Adrenal gland (tissue), 5 donors: ENCODE measurements around the gene CAMK1G.
A peak's percentile ranks its signal among the peaks of the same experiment; 100 is the strongest.

Source experiments
- POLR2A ChIP-seq, 2 donors: fragments of 450-650 bp; IDR thresholded peaks; one replicate each; pipeline ENCODE4 v1.6.1; 2017; ENCODE audit warnings: antibody characterized with exemption in 2 of 2, mild to moderate bottlenecking in 2 of 2, moderate library complexity in 1 of 2
- TF ChIP-seq, protein P1 (sequence below), 6 experiments: fragments of 450-650 bp in 4 of 6; fragments of 200-600 bp in 2 of 6; sonication (generic) in 1 of 6; IDR thresholded peaks; 1 replicate in 5 of 6; 2 replicates in 1 of 6; pipeline versions ENCODE4 v1.5.1 to v1.8.0; 2016 to 2021; ENCODE audit warnings: antibody characterized with exemption in 6 of 6, mild to moderate bottlenecking in 2 of 6, moderate library complexity in 1 of 6
- donor health status: DM: no; HTN: no; CAD: no.

DNA sequence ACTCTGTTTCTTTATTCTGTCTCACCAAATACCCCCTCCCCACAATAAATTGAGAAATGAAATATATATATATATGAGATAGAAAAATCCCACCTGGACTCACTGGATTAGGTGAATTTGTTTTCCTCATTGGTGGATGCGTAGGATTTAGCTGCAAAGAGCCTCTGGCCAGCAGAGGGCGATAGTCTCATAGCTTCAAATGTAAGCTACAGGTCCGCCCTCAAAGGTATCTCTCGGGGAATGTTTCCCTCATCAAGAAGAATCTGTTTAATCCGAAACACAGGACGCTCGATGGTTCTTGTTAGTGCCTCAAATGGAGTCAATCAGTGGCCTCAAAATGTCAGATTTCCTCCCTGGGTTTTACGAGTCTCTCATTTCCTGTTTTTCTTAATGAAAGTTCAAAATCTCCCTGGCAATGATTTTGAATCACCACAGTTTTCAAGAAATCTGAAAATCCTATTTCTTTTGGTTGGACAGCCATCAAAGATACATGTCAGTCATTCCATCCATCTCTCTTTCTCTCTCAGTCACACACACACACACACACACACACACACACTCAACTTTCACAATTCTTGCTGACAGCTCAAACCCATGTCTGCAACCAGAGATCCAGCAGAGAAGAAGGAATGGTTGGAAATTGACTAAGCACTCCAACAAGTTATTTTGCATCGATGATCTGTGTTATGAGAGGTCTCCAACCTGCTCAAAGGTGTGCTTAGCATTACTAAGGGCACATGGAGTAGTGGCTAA is 13.9 kb upstream of the CAMK1G start:
- TF ChIP-seq, protein P1, sequence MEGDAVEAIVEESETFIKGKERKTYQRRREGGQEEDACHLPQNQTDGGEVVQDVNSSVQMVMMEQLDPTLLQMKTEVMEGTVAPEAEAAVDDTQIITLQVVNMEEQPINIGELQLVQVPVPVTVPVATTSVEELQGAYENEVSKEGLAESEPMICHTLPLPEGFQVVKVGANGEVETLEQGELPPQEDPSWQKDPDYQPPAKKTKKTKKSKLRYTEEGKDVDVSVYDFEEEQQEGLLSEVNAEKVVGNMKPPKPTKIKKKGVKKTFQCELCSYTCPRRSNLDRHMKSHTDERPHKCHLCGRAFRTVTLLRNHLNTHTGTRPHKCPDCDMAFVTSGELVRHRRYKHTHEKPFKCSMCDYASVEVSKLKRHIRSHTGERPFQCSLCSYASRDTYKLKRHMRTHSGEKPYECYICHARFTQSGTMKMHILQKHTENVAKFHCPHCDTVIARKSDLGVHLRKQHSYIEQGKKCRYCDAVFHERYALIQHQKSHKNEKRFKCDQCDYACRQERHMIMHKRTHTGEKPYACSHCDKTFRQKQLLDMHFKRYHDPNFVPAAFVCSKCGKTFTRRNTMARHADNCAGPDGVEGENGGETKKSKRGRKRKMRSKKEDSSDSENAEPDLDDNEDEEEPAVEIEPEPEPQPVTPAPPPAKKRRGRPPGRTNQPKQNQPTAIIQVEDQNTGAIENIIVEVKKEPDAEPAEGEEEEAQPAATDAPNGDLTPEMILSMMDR (IDR thresholded peaks at IDR 0.05), result peak; percentile 64 to 91 (median 75)
- TF ChIP-seq POLR2A (IDR thresholded peaks at IDR 0.05), result no peak
